Measurements from ENCODE around the gene TBPL2.
A peak's percentile ranks its signal among the peaks of the same experiment; 100 is the strongest.
"Not testable (repeated sequence)": the region's sequence is repeated elsewhere in the genome, so short reads cannot be mapped to it uniquely, and the experiment has no call there.

TBPL2 gene

DNA sequence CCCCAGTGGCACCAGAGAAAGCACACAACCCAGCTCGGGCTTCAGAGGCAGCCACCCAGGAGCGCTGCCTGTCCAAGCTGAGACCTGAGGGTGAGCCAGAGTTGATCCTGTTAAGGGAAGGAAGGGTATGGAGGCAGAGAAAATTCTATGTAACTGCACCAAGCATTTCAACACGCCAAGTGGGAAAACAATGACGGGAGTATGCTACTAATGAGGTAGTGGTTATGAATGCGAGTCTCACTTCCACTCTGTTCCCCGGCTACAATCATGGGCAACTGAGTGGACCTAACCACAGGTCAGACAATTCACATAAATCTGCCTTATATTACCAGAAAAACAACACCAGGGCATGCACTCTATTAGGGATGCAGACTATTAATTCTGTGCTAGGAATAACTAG, 38.7 kb downstream of the TBPL2 start:
- no peak for DNase-seq (ENCODE audit: low spot score)

DNA sequence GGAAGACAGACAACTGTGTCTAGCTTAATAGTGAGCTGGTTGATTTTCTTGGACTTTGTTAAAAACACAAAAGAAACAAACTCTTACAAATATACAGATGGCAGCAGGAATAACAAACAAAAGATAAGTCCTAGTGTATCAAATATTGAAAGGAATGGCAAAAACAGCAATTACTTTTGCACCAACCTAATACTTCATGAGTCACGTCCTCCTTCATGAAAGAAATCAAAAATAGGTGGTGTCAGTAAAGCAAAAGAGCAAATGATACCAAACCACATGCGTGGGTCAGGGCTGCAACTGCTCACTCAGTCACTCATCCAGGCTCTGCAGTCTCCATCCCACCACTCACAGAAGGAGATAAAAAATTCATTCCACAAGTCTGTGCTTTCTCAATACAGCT, 40.6 kb downstream of the TBPL2 start:
- DNase-seq (ENCODE audit: low spot score): no peak

DNA sequence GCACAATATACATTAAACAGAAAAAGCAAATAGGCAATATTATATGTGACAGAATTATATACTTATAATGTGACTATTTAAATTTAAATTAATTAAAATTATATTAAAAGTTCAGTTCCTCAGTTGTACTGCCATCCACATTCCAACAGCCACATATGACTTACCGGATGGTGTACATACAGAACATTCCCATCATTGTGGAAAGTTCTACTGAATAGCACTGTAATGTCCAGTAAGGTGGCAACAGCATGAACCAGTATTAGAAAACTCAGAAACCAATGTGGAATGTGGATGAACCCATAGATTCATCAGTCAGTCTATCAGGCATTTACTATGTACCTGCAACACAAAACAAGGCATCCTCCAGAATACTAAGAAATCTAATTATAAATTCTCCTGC, 41.2 kb downstream of the TBPL2 start:
- no peak for DNase-seq (ENCODE audit: low spot score)

DNA sequence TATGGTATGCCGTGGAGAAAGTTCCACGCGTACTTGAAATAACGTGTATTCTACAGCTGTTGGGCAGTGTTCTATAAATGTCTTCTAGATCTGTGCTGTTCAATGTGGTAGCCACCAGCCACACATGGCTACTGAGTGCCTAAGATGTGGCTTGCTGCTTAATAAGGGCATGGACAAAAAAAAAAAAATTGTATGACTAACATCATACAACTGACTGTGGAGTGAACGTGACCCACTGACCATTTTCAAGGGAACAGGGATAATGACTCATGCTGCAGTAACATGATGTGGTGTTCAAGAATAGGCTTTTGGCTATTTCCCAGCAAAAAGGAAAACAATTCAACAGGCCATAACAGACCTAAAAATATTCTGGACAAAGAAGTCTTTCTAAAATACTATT, 41.7 kb downstream of the TBPL2 start:
- DNase-seq (ENCODE audit: low spot score): peak; percentile 90

DNA sequence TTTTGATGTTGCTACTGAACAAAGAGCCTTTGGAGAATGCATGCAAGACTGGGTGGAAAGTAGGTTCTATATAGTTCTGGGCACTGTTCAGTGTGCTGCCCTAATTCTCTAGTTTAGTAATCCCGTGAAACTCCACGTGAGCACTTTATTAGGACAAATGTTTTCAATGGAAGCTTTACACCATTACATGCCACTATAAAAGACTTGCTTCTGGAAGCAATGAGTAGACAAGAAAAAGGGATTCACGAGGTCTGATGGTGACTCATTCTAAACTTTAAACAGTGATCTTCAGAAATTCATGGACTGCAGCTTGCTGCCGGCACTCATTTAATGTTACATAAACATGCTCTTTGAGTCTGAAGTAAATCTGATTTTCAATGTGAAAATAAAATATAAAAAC, 51.1 kb downstream of the TBPL2 start:
- DNase-seq (ENCODE audit: low spot score): peak; percentile 29

DNA sequence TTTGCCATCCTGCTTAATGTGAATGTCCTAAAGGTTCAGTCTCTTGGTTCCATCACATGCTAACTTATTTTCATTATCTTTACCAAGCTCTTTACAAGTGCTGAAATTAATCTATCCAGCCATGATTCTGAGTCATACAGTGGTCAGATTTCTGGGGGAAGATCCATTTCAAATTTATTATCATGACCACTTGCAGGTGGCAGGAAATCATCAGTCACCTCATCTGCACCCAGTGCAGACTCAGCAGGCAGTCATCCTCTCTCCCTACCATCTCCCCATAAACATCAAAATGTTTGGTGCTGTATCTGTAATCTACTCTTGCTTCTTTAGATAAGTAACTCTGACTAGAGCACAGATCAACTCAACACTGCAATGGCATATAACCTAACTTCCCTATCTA, 52.3 kb downstream of the TBPL2 start:
- DNase-seq (ENCODE audit: low spot score): no peak

GRCh38 chr14:55387121-55387520, 53.3 kb downstream of the TBPL2 start:
- no peak for DNase-seq (ENCODE audit: low spot score)

GRCh38 chr14:55386037-55386808, 54.2 kb downstream of the TBPL2 start:
- DNase-seq (ENCODE audit: low spot score): no peak

DNA sequence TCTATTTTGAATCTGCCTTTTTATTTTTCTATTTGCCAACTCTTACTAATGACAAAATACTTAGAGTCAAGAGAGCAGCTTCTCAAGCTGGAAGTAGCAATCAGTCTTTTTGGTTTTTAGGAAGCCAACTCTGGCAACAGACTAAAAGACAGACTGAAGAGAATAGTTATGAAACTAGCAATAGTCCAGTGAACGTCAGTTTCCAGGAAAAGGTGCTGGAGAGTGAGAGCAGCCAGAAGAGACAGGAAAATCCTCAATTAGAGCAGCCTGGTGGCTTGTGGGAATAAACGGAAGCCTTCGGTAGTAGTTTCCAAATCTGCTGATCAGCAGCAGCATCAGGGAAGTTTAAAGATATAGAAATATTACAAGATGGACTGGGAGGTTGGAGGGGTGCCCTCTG, 55.9 kb downstream of the TBPL2 start:
- no peak for DNase-seq (ENCODE audit: low spot score)

DNA sequence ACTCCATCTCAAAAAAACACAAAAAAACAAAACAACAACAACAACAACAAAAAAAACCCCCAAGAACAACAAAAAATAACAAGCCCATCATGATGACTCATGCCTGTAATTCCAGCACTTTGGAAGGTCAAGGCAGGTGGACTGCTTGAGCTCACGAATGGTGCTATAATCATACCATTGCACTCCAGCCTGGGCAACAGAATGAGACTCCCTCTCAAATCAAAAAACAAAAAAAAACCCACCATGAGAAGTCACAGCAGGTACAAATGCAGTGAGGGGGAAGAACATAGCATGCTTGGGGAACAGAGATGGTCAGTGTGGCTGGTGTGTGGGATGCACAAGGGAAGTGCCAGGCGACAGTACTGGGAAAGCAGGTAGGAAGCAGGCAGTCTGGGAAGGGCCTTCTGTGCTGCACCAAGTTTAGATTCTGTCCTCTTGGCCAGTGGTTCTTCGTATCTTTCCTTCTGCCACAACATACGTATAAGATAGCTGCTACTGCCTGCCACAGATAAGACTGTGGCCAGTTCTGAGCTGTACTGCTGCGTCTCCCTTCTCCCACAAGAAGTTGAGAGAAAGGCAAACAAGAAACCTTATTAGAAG, 56.8 kb downstream of the TBPL2 start:
- no peak for DNase-seq (ENCODE audit: low spot score)

GRCh38 chr14:55383056-55383466, 57.4 kb downstream of the TBPL2 start:
- not testable (repeated sequence) for DNase-seq (ENCODE audit: low spot score)

DNA sequence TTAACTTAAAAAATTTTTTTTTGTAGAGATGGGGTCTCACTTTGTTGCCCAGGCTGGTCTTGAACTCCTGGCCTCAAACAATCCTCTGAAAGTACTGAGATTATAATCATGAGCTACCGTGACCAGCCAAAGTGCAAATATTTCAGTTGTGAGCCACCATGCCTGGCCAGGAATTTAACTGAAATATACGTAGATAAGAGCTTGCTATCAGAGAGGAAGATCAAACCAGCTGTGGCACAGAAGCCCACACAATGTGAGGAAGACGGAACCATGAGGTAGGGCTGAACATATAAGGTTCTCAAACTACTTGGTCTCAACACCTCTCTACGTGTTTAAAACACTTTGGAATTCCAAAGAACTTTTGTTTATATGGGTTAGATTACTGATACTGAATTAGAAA, 57.9 kb downstream of the TBPL2 start:
- DNase-seq (ENCODE audit: low spot score): no peak

- no peak for DNase-seq (ENCODE audit: low spot score)
Measured at GRCh38 chr14:55381561-55381960, 58.9 kb downstream of the TBPL2 start.

DNA sequence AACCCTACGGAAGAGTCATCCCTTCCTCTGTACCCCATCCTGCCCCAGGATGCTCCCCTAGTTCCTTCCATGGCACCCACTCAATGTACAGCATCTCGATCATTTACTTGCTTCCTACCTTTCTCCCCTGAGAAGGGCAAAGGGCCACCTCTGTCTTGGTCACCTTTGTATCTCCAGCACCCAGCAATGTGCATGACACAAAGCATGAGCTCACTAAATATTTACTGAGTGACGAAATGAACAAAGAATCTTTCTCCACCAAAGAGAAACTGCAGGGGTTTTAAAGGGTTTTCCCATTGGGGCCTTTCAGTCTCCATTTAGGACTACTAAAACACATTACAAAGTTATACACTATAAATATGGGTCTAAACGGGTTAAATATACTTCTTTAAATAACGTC, 59.4 kb downstream of the TBPL2 start:
- DNase-seq (ENCODE audit: low spot score): no peak

- DNase-seq (ENCODE audit: low spot score): no peak
Measured at GRCh38 chr14:55377236-55377635, 63.2 kb downstream of the TBPL2 start.

- DNase-seq (ENCODE audit: low spot score): no peak
Measured at GRCh38 chr14:55374771-55375170, 65.6 kb downstream of the TBPL2 start.

DNA sequence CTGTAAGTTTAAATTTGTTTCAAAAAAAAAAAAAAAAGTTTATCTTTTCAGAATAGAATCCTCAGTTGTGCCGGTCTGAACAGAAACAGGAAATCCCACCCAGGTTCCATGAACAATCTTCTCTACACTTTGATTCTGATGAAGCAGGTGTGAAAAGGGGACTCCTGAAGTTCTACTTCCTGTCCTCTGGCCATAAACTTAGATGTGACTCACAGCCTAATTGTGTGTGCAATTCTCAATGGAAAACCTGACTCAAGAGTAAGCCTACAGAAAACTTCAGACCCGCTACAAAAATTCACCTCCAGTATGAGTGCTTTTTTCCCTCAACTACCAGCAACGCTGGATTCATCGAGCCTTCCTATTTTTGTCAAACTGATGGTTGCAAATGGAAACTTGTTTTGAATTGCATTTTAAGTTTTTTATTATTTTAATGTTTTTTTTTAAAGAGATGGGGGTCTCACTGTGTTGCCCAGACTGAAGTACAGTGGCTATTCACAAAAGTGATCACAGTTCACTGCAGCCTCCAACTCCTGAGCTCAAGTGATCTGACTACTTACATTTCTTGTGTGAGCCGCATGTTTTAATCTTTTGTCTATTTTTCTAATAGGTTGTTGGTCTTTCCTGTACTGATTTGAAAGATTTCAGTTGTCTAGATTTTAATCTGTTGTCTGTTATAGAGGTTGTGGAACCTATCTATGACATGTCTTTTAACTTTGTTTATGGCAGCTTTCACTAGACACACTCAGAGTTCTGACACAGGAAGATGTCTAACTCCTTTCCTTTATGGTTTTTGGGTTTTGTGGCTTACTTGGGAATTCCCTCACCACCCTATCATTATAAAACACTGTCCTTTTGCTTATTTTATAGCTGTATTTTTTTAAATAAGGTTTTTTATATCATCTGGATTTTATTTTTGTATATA, 66.4 kb downstream of the TBPL2 start:
- no peak for DNase-seq (ENCODE audit: low spot score)

DNA sequence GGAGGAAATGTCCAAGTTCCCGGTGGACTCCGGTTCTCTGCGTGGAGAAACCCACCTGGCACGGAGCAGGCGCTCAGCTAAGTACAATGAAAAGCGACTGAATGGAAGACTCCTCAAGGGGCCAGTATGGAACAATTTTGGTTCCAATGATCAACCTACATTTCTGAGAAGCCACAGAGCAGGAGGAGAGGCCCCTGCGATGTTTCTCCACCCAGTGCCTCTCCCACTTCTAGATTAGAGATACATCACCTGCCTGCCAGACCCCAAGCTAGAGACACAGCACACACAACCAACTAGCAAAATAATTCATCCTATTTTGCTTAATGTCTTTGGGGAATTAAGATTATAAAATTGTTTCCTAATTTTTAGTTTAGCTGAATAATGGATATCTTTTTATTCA, 67.6 kb downstream of the TBPL2 start:
- DNase-seq (ENCODE audit: low spot score): no peak

- DNase-seq (ENCODE audit: low spot score): no peak
Measured at GRCh38 chr14:55372423-55372822, 68.0 kb downstream of the TBPL2 start.

DNA sequence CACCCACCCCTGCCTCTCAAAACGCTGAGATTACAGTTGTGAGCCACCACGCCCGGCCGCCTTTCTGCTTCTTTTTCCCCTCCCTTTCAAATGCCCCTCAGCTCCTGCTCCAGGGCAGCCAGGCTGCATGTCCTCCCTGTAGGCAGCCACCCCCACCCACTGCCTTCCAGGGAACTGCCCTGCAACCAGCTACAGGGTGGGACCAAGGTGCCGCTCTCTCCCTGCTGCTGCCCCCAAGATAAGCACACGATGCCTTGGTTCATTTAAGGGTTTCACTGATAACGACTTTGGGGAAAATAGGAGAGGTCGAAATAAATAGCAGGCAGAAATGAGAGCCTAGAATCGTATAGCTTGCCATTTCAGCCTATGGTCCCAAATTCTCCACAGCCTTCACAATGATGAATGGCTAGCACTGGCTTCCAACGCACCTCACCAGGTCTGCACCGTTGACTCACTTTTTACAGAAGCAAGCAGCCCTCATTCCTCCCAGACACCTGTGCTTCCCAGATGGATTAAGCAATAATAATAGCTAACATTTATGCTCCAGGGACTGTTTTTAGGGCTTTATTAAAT, 69.4 kb downstream of the TBPL2 start:
- DNase-seq (ENCODE audit: low spot score): no peak

GRCh38 chr14:55366271-55366670, 74.1 kb downstream of the TBPL2 start:
- DNase-seq (ENCODE audit: low spot score): peak; percentile 68
